HG03196 (cell line): Measurements from ENCODE around the gene ACAD11.

Source experiments
- ATAC-seq: cut with Tn5 transposase; IDR thresholded peaks from one replicate; pipeline ENCODE4 v1.9.1; 2021; ENCODE audit not compliant: unreplicated experiment

The ACAD11 gene

DNA sequence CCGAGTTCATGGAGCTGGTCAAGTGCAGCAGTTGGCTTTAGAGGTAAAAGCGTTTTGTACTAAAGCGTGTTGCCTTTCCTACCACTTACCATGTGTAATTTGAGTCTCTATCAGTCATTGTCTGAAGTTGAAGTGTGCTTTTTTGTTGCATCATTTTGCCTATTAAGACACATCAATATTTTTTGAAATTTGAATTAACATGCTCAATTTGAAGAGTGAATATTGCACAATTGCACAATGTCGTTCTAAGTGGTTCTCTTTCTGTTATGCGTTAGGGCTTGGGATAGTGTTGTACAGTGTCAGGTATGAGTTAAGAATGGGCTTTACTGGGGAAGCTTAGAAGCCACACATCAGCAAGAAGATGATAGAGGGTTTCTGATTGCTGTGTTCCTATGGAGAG lies 146.6 kb downstream of the ACAD11 start:
- ATAC-seq, result no peak

DNA sequence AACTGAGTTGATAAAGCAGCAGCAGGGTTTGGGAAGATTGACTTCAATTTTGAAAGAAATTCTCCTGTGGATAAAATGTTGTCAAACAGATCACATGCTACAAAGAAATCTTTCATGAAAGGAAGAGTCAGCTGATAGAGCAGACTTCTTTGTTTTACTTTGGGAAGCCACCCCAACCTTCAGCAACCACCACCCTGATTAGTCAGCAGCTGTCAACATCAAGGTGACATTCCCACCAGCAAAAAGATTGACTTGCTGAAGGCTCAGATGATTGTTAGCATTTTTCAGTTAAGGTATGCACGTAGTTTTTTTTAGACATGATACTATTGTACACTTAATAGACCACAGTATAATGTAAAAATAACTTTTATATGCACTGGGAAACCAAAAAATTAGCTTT lies 150.1 kb downstream of the ACAD11 start:
- ATAC-seq, result no peak

DNA sequence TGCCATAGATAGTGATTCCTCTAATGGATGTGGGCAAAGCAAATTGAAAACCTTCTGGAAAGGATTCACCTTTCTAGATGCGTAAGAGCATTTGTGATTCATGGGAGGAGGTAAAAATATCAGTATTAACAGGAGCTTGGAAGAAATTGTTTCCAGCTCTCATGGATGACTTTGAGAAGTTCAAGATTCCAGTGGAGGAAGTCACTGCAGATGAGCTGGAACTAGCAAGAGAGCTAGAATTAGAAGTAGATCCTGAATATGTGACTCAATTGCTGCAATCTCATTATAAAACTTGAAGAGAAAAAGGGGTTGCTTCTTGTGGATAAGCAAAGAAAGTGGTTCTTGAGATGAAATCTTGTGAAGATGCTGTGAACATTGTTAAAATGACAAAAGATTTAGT lies 150.5 kb downstream of the ACAD11 start:
- ATAC-seq, result no peak
